ENCODE data around the gene APBB1IP. TPM values are rescaled to one million over a fixed set of nuclear protein-coding genes. Genes with fewer than 3 reads are reported as not detected.
A peak's percentile ranks its signal among the peaks of the same experiment; 100 is the strongest.
"Not testable (repeated sequence)": the region's sequence is repeated elsewhere in the genome, so short reads cannot be mapped to it uniquely, and the experiment has no call there.

Gene APBB1IP
- polyA plus RNA-seq, 5 donors: 1.7 to 2.6 (median 2.2) TPM

GRCh38 chr10:26556748-26557640, 118.9 kb downstream of the APBB1IP start:
- DNase-seq: peak in 1 of 2 donors; percentile 32

- no peak for DNase-seq
Measured at GRCh38 chr10:26557641-26558014, 119.5 kb downstream of the APBB1IP start.

- no peak for DNase-seq
Measured at GRCh38 chr10:26566525-26567350, 128.6 kb downstream of the APBB1IP start.

- DNase-seq: no peak
Measured at GRCh38 chr10:26567351-26567721, 129.2 kb downstream of the APBB1IP start.

- DNase-seq: no peak
Measured at GRCh38 chr10:26571655-26572054, 133.5 kb downstream of the APBB1IP start.

GRCh38 chr10:26573674-26574073, 135.5 kb downstream of the APBB1IP start:
- no peak for DNase-seq

- DNase-seq: no peak
Measured at GRCh38 chr10:26574783-26575182, 136.6 kb downstream of the APBB1IP start.

GRCh38 chr10:26578371-26578770, 140.2 kb downstream of the APBB1IP start:
- not testable (repeated sequence) for DNase-seq

GRCh38 chr10:26579256-26580063, 141.3 kb downstream of the APBB1IP start:
- no peak for DNase-seq

- no peak for DNase-seq
Measured at GRCh38 chr10:26586211-26586610, 148.1 kb downstream of the APBB1IP start.

- DNase-seq: no peak
Measured at GRCh38 chr10:26588611-26589010, 150.5 kb downstream of the APBB1IP start.

GRCh38 chr10:26589813-26590212, 151.7 kb downstream of the APBB1IP start:
- DNase-seq: not testable (repeated sequence)

GRCh38 chr10:26593896-26594295, 155.8 kb downstream of the APBB1IP start:
- no peak for DNase-seq

GRCh38 chr10:26603283-26603682, 165.1 kb downstream of the APBB1IP start:
- not testable (repeated sequence) for DNase-seq

- not testable (repeated sequence) for DNase-seq
Measured at GRCh38 chr10:26604320-26605093, 166.4 kb downstream of the APBB1IP start.

GRCh38 chr10:26606389-26606877, 168.3 kb downstream of the APBB1IP start:
- DNase-seq: not testable (repeated sequence)

- no peak for DNase-seq
Measured at GRCh38 chr10:26612151-26612915, 174.2 kb downstream of the APBB1IP start.

Data from right lung (tissue), 5 donors.